HG03521 (cell line): ENCODE results near the gene URB1.
"Not testable (repeated sequence)": the region's sequence is repeated elsewhere in the genome, so short reads cannot be mapped to it uniquely, and the experiment has no call there.

Experiments used
- ATAC-seq: cut with Tn5 transposase; IDR thresholded peaks from one replicate; pipeline ENCODE4 v1.9.1; 2021; ENCODE audit warnings: mild to moderate bottlenecking, moderate library complexity; ENCODE audit not compliant: unreplicated experiment

The URB1 gene

GRCh38 chr21:32392880-32393676 lies at the start of gene URB1:
Gene URB1 (minus strand): TSS chr21:32393012. CDS start chr21:32392910, 102 bp downstream.
- peak; percentile 95 for ATAC-seq

- no peak for ATAC-seq
Measured at GRCh38 chr21:32437729-32438128, 44.9 kb upstream of the URB1 start.

- ATAC-seq, result not testable (repeated sequence)
Measured at GRCh38 chr21:32432982-32433660, 40.3 kb upstream of the URB1 start.

- ATAC-seq, result no peak
Measured at GRCh38 chr21:32427958-32428623, 35.3 kb upstream of the URB1 start.

GRCh38 chr21:32426592-32427051 lies 33.8 kb upstream of the URB1 start:
- no peak for ATAC-seq

- no peak for ATAC-seq
Measured at GRCh38 chr21:32426066-32426465, 33.3 kb upstream of the URB1 start.

GRCh38 chr21:32425628-32426027 lies 32.8 kb upstream of the URB1 start:
- ATAC-seq, result no peak

GRCh38 chr21:32424674-32425073 lies 31.9 kb upstream of the URB1 start:
- no peak for ATAC-seq

GRCh38 chr21:32424191-32424535 lies 31.4 kb upstream of the URB1 start:
- ATAC-seq, result no peak

GRCh38 chr21:32423320-32424190 lies 30.7 kb upstream of the URB1 start:
- ATAC-seq, result no peak

- no peak for ATAC-seq
Measured at GRCh38 chr21:32422064-32422463, 29.3 kb upstream of the URB1 start.

GRCh38 chr21:32418146-32418545 lies 25.3 kb upstream of the URB1 start:
- ATAC-seq, result no peak

GRCh38 chr21:32415451-32416398 lies 22.9 kb upstream of the URB1 start:
- ATAC-seq, result no peak

GRCh38 chr21:32414579-32415358 lies 22.0 kb upstream of the URB1 start:
- ATAC-seq, result no peak

GRCh38 chr21:32413697-32414578 lies 21.1 kb upstream of the URB1 start:
- ATAC-seq, result no peak

- no peak for ATAC-seq
Measured at GRCh38 chr21:32413015-32413504, 20.2 kb upstream of the URB1 start.

GRCh38 chr21:32412162-32413014 lies 19.6 kb upstream of the URB1 start, which contains the start of gene EVA1C:
Gene EVA1C (plus strand): TSS chr21:32412706. CDS start chr21:32412854, 148 bp downstream.
- no peak for ATAC-seq
